Aorta (tissue), 5 donors: ENCODE results near the gene FGD4. TPM values are rescaled to one million over a fixed set of nuclear protein-coding genes. Genes with fewer than 3 reads are reported as not detected.

ENCODE experiments used
- ATAC-seq: fragments of 200-7000 bp; cut with Tn5 transposase; one replicate; pipeline ENCODE4 v1.9.1; 2022; ENCODE audit warnings: moderate library complexity; ENCODE audit not compliant: low FRiP score
- DNase-seq, 2 donors: peaks; one replicate each; pipeline ENCODE4 v3.0.0-alpha.2; 2020
- H3K27ac ChIP-seq, 2 donors: one replicate each; pipeline ENCODE4 v1.5.1; 2013; ENCODE audit warnings: low read length in 2 of 2, mild to moderate bottlenecking in 2 of 2, moderate library complexity in 2 of 2, control low read depth in 1 of 2, inconsistent platforms in 1 of 2, low read depth in 1 of 2
- H3K27me3 ChIP-seq, 2 donors: one replicate each; pipeline ENCODE4 v1.6.1; 2013; ENCODE audit warnings: control low read depth in 1 of 2, low read length in 1 of 2, mild to moderate bottlenecking in 1 of 2, moderate library complexity in 1 of 2; ENCODE audit not compliant: insufficient read depth in 2 of 2, control insufficient read depth in 1 of 2
- H3K36me3 ChIP-seq, 2 donors: one replicate each; pipeline ENCODE4 v1.6.1; 2013; ENCODE audit warnings: control low read depth in 1 of 2, low read length in 1 of 2, mild to moderate bottlenecking in 1 of 2; ENCODE audit not compliant: insufficient read depth in 2 of 2, control insufficient read depth in 1 of 2
- H3K4me1 ChIP-seq, 2 donors: one replicate each; pipeline ENCODE4 v1.6.1; 2013; ENCODE audit warnings: low read length in 2 of 2, control low read depth in 1 of 2, mild to moderate bottlenecking in 1 of 2, moderate library complexity in 1 of 2; ENCODE audit not compliant: insufficient read depth in 2 of 2, control insufficient read depth in 1 of 2
- H3K4me3 ChIP-seq, 2 donors: one replicate each; pipeline ENCODE4 v1.5.1; 2013; ENCODE audit warnings: low read length in 2 of 2, control low read depth in 1 of 2, mild to moderate bottlenecking in 1 of 2
- H3K9me3 ChIP-seq: one replicate; pipeline ENCODE4 v1.6.1; 2013; ENCODE audit warnings: mild to moderate bottlenecking, low read length; ENCODE audit not compliant: control insufficient read depth
- WGBS, 2 donors: extraction: QIAGEN DNeasy Blood & Tissue Kit; methylation state at CpG; one replicate each; pipeline ENCODE4 v1.1.7; 2013; 5-methylcytosine and 5-hydroxymethylcytosine counted together
- intact Hi-C, 2 donors: fragments of 100-400 bp; cut with DNase I; formaldehyde crosslinking; loops; one replicate each; pipeline versions ENCODE4 v1.14.2 to v1.15.0; 2022
- long read RNA-seq, 2 donors: library from polyadenylated mRNA; unstranded; transcript quantifications; one replicate each; pipeline ENCODE4 v2.0.0, GENCODE V29; 2020 to 2021
- polyA plus RNA-seq, 2 donors: library from polyadenylated mRNA; stranded (reverse); fragments of 200-250 nt; gene quantifications; one replicate each; pipeline ENCODE4 v1.2.3, GENCODE V29; 2013
- total RNA-seq, 2 donors: library from RNA; stranded (reverse); fragmentation: NEBNext Ultra II Directional; extraction: Animal tissue kit (Norgen Biotek cat#: 25700); gene quantifications; one replicate each; pipeline ENCODE4 v1.2.1, GENCODE V29; 2021
- donor health status: healthy with polysubstance abuse.
- donor health status: Bipolar disorder and iron deficiency.
- donor health status: DM: no; HTN: no; CAD: no.
- donor health status: DM: no; HTN: no; CAD: no.
- donor health status: DM: yes; HTN: yes; CAD: no.

The FGD4 gene
- total RNA-seq (10 to 100 TPM; 40.4 to 46.9 TPM), polyA plus RNA-seq (1 to 10 TPM; 5.5 to 7.5 TPM)
- long read RNA-seq, donor 1, partial matches to known transcripts: 62 of 98 reads
- long read RNA-seq, donor 1, other reads (novel, unspliced or antisense): 35 of 98 reads
- long read RNA-seq, donor 2, full-length matches to known transcripts: 1 of 25 reads
- long read RNA-seq, donor 2, partial matches to known transcripts: 5 of 25 reads
- long read RNA-seq, donor 2, other reads (novel, unspliced or antisense): 19 of 25 reads

DNA sequence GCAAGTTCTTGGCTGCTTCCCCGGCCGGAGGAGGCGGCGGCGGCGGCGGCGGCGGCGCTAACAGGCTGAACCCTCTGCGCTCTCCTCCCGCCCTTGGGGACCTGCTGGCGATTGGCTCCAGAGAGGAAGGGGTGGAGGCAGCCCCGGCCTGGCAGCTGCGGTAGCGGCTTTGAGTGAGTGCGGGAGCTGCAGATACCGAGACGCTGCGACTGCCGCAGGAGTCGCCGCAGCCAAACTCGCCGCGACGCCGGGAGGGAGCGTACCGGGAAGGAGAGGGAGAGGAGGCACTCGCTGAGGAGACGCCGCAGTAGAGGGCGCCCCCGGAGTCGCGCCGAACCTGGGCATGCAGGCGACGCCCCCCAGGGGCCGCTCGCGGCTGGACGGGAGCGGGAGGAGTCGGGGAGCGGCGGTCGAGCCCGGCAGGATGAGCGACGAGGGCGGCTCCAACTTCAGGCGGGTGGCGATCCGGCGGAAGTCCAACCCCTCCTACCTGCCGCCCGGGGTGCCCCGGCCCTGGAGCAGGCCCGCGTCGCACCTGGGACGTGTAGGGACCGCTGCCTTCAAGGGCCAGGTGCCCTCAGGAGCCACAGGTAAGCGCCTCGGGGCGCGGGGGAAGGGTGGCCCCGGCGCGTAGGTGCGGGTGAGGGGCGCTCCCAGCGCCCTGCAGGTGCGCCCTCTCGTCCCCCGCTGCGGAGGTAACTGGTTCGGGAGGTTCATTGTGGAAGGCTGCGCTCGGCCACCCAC, at the start of gene FGD4:
TSS of gene FGD4 (plus strand) at position 189 of the 744 bp plus-strand sequence.
- DNase-seq: peak; percentile 89 to 93
- H3K4me3 ChIP-seq: peak within 1 kb of the TSS; percentile 28 to 64
- ATAC-seq: peak; percentile 93
- no peaks in the 10 kb centered on the region for H3K27me3 ChIP-seq
- 0 to 1% methylated on average over 62 to 82 of the region's 82 CpGs for WGBS, 2 donors
- H3K36me3 ChIP-seq: no peaks in the 10 kb centered on the region
- no peak within 1 kb of the TSS for H3K27ac ChIP-seq
- no peaks in the 10 kb centered on the region for H3K4me1 ChIP-seq
- intact Hi-C loops: no loop called here
- no peaks in the 10 kb centered on the region for H3K9me3 ChIP-seq

DNA sequence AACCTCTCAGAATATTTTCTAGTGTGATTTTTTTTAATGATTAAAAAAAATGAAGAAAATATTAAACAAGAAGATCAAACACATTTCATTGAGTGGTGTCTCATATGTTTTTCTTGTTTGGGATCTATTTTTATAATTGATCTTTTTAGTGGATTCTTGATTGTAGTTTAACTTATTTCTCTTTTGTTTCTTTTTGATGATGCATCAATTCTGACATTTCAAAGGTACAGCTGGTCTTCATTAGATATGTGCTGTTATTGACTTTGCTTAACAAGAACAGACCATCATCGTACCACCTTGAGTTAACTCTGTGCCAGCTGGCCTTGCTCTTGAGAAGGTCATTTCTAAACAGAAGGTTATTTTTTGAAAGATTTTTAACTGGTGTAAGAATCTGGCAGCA, 45.8 kb upstream of the FGD4 start:
- no peak overlapping the region for H3K4me3 ChIP-seq
- intact Hi-C loops: no loop called here
- no peak for DNase-seq
- H3K27ac ChIP-seq: no peak overlapping the region
- ATAC-seq: no peak
- H3K9me3 ChIP-seq: no peaks in the 10 kb centered on the region
- H3K36me3 ChIP-seq: peaks cover 0 to 3% of the 10 kb centered on the region in 2 donors
- H3K4me1 ChIP-seq: no peaks in the 10 kb centered on the region
- 63 to 81% methylated on average over 1 of the region's 1 CpG for WGBS, 2 donors
- H3K27me3 ChIP-seq: no peaks in the 10 kb centered on the region

GRCh38 chr12:32357601-32358249, 41.6 kb upstream of the FGD4 start:
- no peak for ATAC-seq
- Histone ChIP-seq H3K27me3 (no peaks in the 10 kb centered on the region), H3K4me3 (no peak overlapping the region), H3K9me3 (no peaks in the 10 kb centered on the region), H3K36me3 (peaks cover 0 to 4% of the 10 kb centered on the region in 2 donors), H3K4me1 (no peaks in the 10 kb centered on the region), H3K27ac (no peak overlapping the region)
- 97 to 99% methylated on average over 8 of the region's 8 CpGs for WGBS, 2 donors
- intact Hi-C loops: no loop called here
- no peak for DNase-seq

- Histone ChIP-seq H3K27me3 (no peaks in the 10 kb centered on the region), H3K27ac (no peak overlapping the region), H3K9me3 (no peaks in the 10 kb centered on the region), H3K4me3 (no peak overlapping the region), H3K36me3 (peaks cover 0 to 4% of the 10 kb centered on the region in 2 donors), H3K4me1 (no peaks in the 10 kb centered on the region)
- 93 to 97% methylated on average over 6 of the region's 6 CpGs for WGBS, 2 donors
- no peak for DNase-seq
- intact Hi-C loops: loop anchor here in 1 of 2 donors (10.0 kb wide), 1 partner anchor 314 kb away; the partner anchor contains the start of gene DNM1L
- ATAC-seq: no peak
Measured at GRCh38 chr12:32360956-32361355, 38.4 kb upstream of the FGD4 start.

DNA sequence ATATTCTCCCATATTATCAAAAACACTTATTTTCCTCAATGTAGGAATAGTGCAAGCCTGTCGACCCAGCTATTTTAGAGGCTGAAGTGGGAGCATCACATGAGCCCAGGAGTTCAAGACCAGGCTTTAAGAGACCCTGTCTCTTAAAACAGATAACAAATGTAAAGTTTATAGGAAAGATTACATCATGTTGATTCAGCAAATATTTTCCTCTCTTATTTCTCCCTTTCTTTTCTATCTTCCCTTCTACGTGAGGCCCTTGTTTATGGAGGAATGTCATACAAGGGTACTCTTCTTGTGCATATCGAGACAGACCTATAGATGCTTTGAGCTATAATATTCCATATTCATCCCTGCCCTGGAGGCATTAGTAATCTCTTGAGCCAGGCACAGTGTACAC, 36.5 kb upstream of the FGD4 start:
- ATAC-seq (no peak), DNase-seq (no peak)
- peaks cover 0 to 4% of the 10 kb centered on the region in 2 donors for H3K36me3 ChIP-seq
- intact Hi-C loops: loop anchor here in 1 of 2 donors (10.0 kb wide), 1 partner anchor 312 kb away; the partner anchor contains the start of gene DNM1L
- no peaks in the 10 kb centered on the region for H3K4me1 ChIP-seq
- H3K9me3 ChIP-seq: no peaks in the 10 kb centered on the region
- H3K4me3 ChIP-seq: no peak overlapping the region
- H3K27ac ChIP-seq: no peak overlapping the region
- no peaks in the 10 kb centered on the region for H3K27me3 ChIP-seq
- 82 to 89% methylated on average over 3 of the region's 3 CpGs for WGBS, 2 donors

DNA sequence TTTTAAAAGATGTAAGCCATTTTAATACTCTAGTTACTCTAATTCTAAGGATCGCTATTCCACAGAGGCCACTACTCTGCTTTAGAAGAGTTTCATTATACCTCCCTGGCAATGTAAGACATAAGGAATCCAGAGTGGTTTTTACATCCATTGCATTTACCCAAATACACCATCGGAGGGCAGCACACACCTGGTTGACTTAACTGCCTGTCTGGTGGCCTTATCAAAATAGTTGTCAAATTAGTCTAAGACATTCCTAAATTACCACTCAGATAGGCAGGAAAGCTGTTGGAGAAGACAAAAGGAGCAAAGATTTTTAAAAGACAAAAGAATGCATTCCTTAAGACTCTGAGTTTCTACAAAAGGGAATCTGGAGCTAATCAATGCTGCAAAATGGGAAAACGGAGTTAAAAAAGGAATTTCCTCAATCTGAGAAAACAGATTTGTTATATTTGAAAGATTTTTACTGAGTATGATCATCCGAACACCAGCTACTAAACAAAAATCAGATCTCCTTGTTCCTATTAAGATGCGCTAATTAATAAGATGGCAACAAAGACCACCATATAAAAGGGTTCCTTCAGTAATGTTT, 33.8 kb upstream of the FGD4 start:
- no peak for DNase-seq
- ATAC-seq: peak; percentile 69
- 52 to 59% methylated on average over 5 of the region's 5 CpGs for WGBS, 2 donors
- H3K4me1 ChIP-seq: no peaks in the 10 kb centered on the region
- H3K36me3 ChIP-seq: peaks cover 0 to 4% of the 10 kb centered on the region in 2 donors
- H3K27me3 ChIP-seq: no peaks in the 10 kb centered on the region
- H3K4me3 ChIP-seq: no peak overlapping the region
- intact Hi-C loops: loop anchor here (5.0 to 10.0 kb wide), 2 partner anchors 292 to 309 kb away; partner anchors contain the start of gene DNM1L (in 1 of the 2)
- H3K9me3 ChIP-seq: no peaks in the 10 kb centered on the region
- H3K27ac ChIP-seq: no peak overlapping the region

DNA sequence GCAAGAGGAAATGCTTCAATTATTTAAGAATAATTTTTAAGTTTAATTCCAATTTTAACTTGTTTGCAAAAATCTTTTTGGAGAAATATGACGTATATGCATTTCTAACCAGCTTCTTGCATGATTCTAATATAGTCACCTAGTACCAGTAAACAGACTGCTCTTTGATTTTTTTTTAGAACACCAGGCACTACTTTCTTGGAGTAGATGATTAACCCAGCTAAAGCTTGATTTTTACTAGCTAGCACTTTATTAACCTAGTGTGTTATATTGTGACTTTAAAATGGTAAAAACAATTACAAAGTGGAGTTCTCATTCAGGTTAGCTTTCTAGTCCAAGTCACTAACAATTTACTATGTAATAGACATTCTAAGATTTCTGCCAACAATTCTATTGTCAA, 32.6 kb upstream of the FGD4 start:
- intact Hi-C loops: loop anchor here (5.0 to 10.0 kb wide), 2 partner anchors 291 to 308 kb away; partner anchors contain the start of gene DNM1L (in 1 of the 2)
- H3K4me3 ChIP-seq: no peak overlapping the region
- no peak for DNase-seq
- WGBS, 2 donors: 81 to 86% methylated on average over 1 of the region's 1 CpG
- H3K27ac ChIP-seq: no peak overlapping the region
- ATAC-seq: no peak
- no peaks in the 10 kb centered on the region for H3K36me3 ChIP-seq
- no peaks in the 10 kb centered on the region for H3K9me3 ChIP-seq
- H3K4me1 ChIP-seq: no peaks in the 10 kb centered on the region
- H3K27me3 ChIP-seq: no peaks in the 10 kb centered on the region

DNA sequence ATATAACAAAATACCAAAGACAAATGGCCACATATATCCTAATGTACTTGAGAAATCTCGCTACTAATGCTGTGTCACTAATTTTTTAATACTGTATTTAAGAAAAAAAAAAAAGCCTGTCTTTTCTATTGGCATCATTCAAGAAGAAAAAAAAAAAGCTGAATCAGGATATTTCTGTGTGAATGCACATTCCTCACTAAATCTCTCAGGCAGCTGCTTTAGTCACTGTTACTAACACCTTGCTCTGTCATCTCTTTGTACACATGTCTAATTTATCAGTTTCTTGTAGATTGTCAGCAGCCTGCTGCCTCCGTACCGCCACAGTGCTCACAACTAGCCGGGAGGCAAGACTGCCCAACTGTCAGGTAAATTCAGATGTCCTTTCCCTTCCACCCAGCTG, 32.0 kb upstream of the FGD4 start:
- DNase-seq: no peak
- WGBS, 2 donors: 90% methylated on average over 4 of the region's 4 CpGs
- Histone ChIP-seq H3K27me3 (no peaks in the 10 kb centered on the region), H3K4me3 (no peak overlapping the region), H3K36me3 (no peaks in the 10 kb centered on the region), H3K27ac (no peak overlapping the region), H3K4me1 (no peaks in the 10 kb centered on the region), H3K9me3 (no peaks in the 10 kb centered on the region)
- no peak for ATAC-seq
- intact Hi-C loops: loop anchor here (5.0 to 10.0 kb wide), 2 partner anchors 290 to 307 kb away; partner anchors contain the start of gene DNM1L (in 1 of the 2)
